Left lung (tissue), 10 donors: ENCODE measurements around the gene DHH. TPM values are rescaled to one million over a fixed set of nuclear protein-coding genes. Genes with fewer than 3 reads are reported as not detected.

Experiments
- ATAC-seq: fragments of 200-7000 bp; cut with Tn5 transposase; one replicate; pipeline ENCODE4 v1.9.1; 2020; ENCODE audit warnings: moderate library complexity
- DNase-seq, 4 donors: peaks; one replicate each; pipeline ENCODE4 v3.0.0-alpha.2; 2013 to 2020
- H3K27ac ChIP-seq, 2 donors: fragments of 200-600 bp; sonication (generic) in 1 of 2; one replicate each; pipeline versions ENCODE4 v1.5.0 to v1.8.0; 2020 to 2021
- H3K27me3 ChIP-seq, 2 donors: fragments of 200-600 bp; sonication (generic) in 1 of 2; one replicate each; pipeline versions ENCODE4 v1.5.0 to v1.8.0; 2020 to 2021
- H3K36me3 ChIP-seq, 2 donors: fragments of 200-600 bp; sonication (generic) in 1 of 2; one replicate each; pipeline versions ENCODE4 v1.5.0 to v1.8.0; 2020 to 2021
- H3K4me1 ChIP-seq, 2 donors: fragments of 200-600 bp; one replicate each; pipeline ENCODE4 v1.8.0; 2021
- H3K4me3 ChIP-seq, 2 donors: fragments of 200-600 bp; sonication (generic) in 1 of 2; one replicate each; pipeline versions ENCODE4 v1.5.0 to v1.8.0; 2020 to 2021; ENCODE audit warnings: mild to moderate bottlenecking in 1 of 2
- H3K9me3 ChIP-seq, 2 donors: fragments of 200-600 bp; sonication (generic) in 1 of 2; one replicate each; pipeline versions ENCODE4 v1.5.0 to v1.8.0; 2020 to 2021
- CTCF ChIP-seq, 2 donors: fragments of 200-600 bp; sonication (generic) in 1 of 2; IDR thresholded peaks; one replicate each; pipeline versions ENCODE4 v1.5.0 to v1.8.0; 2021; ENCODE audit warnings: antibody characterized with exemption in 2 of 2
- intact Hi-C, 2 donors: fragments of 100-400 bp; cut with DNase I; formaldehyde crosslinking; loops; one replicate each; pipeline versions ENCODE4 v1.11.2 to v1.14.2; 2022
- polyA plus RNA-seq, 6 donors: library from polyadenylated mRNA; unstranded; fragments of 120-200 nt; gene quantifications; one replicate each; pipeline ENCODE4 v1.2.1, GENCODE V29; 2013; ENCODE audit not compliant: insufficient read length in 6 of 6
- total RNA-seq, 2 donors: library from RNA; stranded (reverse); fragmentation: NEBNext Ultra II Directional; extraction: Animal tissue kit (Norgen Biotek cat#: 25700); gene quantifications; one replicate each; pipeline ENCODE4 v1.2.1, GENCODE V29; 2021
- donor health status: DM: no; HTN: yes; CAD: no.
- donor health status: DM: no; HTN: no; CAD: no.

Gene DHH
- total and polyA plus RNA-seq, 8 donors, result 0.29 to 2.9 (median 0.75) TPM

- intact Hi-C loops, result no loop called here
- H3K4me1 ChIP-seq, result peaks cover 24 to 50% of the 10 kb centered on the region in 2 donors
- H3K27ac ChIP-seq, result peak overlapping the region; percentile 63 to 95
- peaks cover 0 to 41% of the 10 kb centered on the region in 2 donors for H3K36me3 ChIP-seq
- H3K4me3 ChIP-seq, result peak overlapping the region in 1 of 2 donors; percentile 99
- H3K9me3 ChIP-seq, result no peaks in the 10 kb centered on the region
- peak in 2 of 4 donors; percentile 59 to 79 for DNase-seq
- H3K27me3 ChIP-seq, result no peaks in the 10 kb centered on the region
- no peak for TF ChIP-seq CTCF (IDR thresholded peaks at IDR 0.05)
- ATAC-seq, result peak; percentile 54
Observed at GRCh38 chr12:49055978-49056754, 38.4 kb downstream of the DHH start.

GRCh38 chr12:49055092-49055491 lies 39.5 kb downstream of the DHH start:
- H3K36me3 ChIP-seq, result peaks cover 0 to 51% of the 10 kb centered on the region in 2 donors

GRCh38 chr12:49054524-49054923 lies 40.1 kb downstream of the DHH start:
- DNase-seq (no peak), ATAC-seq (no peak)
- H3K4me1 ChIP-seq, result peaks cover 24 to 48% of the 10 kb centered on the region in 2 donors
- peaks cover 0 to 57% of the 10 kb centered on the region in 2 donors for H3K36me3 ChIP-seq
- H3K4me3 ChIP-seq, result no peak overlapping the region
- no peak overlapping the region for H3K27ac ChIP-seq
- no peaks in the 10 kb centered on the region for H3K9me3 ChIP-seq
- H3K27me3 ChIP-seq, result no peaks in the 10 kb centered on the region
- no peak for TF ChIP-seq CTCF (IDR thresholded peaks at IDR 0.05)
- intact Hi-C loops, result no loop called here

More at GRCh38 chr12:49055092-49055491, 39.5 kb downstream of the DHH start:
- H3K27ac ChIP-seq, result no peak overlapping the region
- H3K4me3 ChIP-seq, result no peak overlapping the region
- intact Hi-C loops, result no loop called here
- H3K27me3 ChIP-seq, result no peaks in the 10 kb centered on the region
- H3K9me3 ChIP-seq, result no peaks in the 10 kb centered on the region
- no peak for TF ChIP-seq CTCF (IDR thresholded peaks at IDR 0.05)
- H3K4me1 ChIP-seq, result peaks cover 24 to 48% of the 10 kb centered on the region in 2 donors
- ATAC-seq, result no peak
- DNase-seq, result no peak

- Histone ChIP-seq H3K4me3 (no peak overlapping the region), H3K9me3 (no peaks in the 10 kb centered on the region), H3K36me3 (peaks cover 0 to 61% of the 10 kb centered on the region in 2 donors), H3K27ac (no peak overlapping the region), H3K27me3 (no peaks in the 10 kb centered on the region), H3K4me1 (peaks cover 24 to 47% of the 10 kb centered on the region in 2 donors)
- no peak for DNase-seq
- intact Hi-C loops, result no loop called here
- ATAC-seq, result no peak
- TF ChIP-seq CTCF (IDR thresholded peaks at IDR 0.05), result no peak
Observed at GRCh38 chr12:49054096-49054495, 40.5 kb downstream of the DHH start.

- DNase-seq (no peak), ATAC-seq (no peak)
- Histone ChIP-seq H3K27me3 (no peaks in the 10 kb centered on the region), H3K4me1 (peaks cover 22 to 34% of the 10 kb centered on the region in 2 donors), H3K9me3 (no peaks in the 10 kb centered on the region), H3K4me3 (no peak overlapping the region), H3K36me3 (peaks cover 0 to 76% of the 10 kb centered on the region in 2 donors), H3K27ac (no peak overlapping the region)
- intact Hi-C loops, result no loop called here
- TF ChIP-seq CTCF (IDR thresholded peaks at IDR 0.05), result no peak
Observed at GRCh38 chr12:49052451-49053208, 42.0 kb downstream of the DHH start.
